HepG2 (cell line): Measurements from ENCODE around the gene ZNF584. TPM values are rescaled to one million over a fixed set of nuclear protein-coding genes. Genes with fewer than 3 reads are reported as not detected.
A peak's percentile ranks its signal among the peaks of the same experiment; 100 is the strongest.

ENCODE experiments used
- ARID3A ChIP-seq: IDR thresholded peaks from 2 replicates; pipeline ENCODE4 v1.6.1; 2012; ENCODE audit warnings: low read depth, low read length, improper control_type of control experiment
- ARID5B ChIP-seq: IDR thresholded peaks from 2 replicates; pipeline ENCODE4 v1.4.0; 2020; ENCODE audit warnings: mild to moderate bottlenecking, missing genetic modification reagents
- BRD4 ChIP-seq: sonication (generic); formaldehyde crosslinking; IDR thresholded peaks from 2 replicates; pipeline ENCODE4 v1.4.0; 2020; ENCODE audit warnings: missing genetic modification reagents
- GABPA ChIP-seq, 2 experiments: IDR thresholded peaks; 2 replicates each; pipeline ENCODE4 v1.6.1; 2011 to 2016; ENCODE audit warnings: low read depth in 2 of 2, low read length in 1 of 2, missing biosample characterization in 1 of 2, missing genetic modification characterization in 1 of 2
- JUN ChIP-seq: sonication (generic); formaldehyde crosslinking; IDR thresholded peaks from 2 replicates; pipeline ENCODE4 v1.4.0; 2020; ENCODE audit warnings: mild to moderate bottlenecking, missing genetic modification reagents
- KAT7 ChIP-seq: IDR thresholded peaks from 2 replicates; pipeline ENCODE4 v1.6.1; 2018; ENCODE audit warnings: borderline replicate concordance, missing compliant biosample characterization
- MAZ ChIP-seq, 2 experiments: sonication (generic) in 1 of 2; formaldehyde crosslinking in 1 of 2; IDR thresholded peaks; 2 replicates each; pipeline versions ENCODE4 v1.5.0 to v1.6.1; 2012 to 2020; ENCODE audit warnings: low read depth in 2 of 2, mild to moderate bottlenecking in 2 of 2, borderline replicate concordance in 1 of 2, improper control_type of control experiment in 1 of 2, low read length in 1 of 2, missing genetic modification reagents in 1 of 2, moderate library complexity in 1 of 2
- PHF21A ChIP-seq: sonication (generic); formaldehyde crosslinking; IDR thresholded peaks from 2 replicates; pipeline ENCODE4 v1.5.0; 2020; ENCODE audit warnings: mild to moderate bottlenecking, missing genetic modification reagents
- ZNF17 ChIP-seq: sonication (generic); formaldehyde crosslinking; IDR thresholded peaks from 2 replicates; pipeline ENCODE4 v1.5.0; 2020; ENCODE audit warnings: mild to moderate bottlenecking, missing genetic modification reagents
- ZNF263 ChIP-seq: sonication (generic); formaldehyde crosslinking; IDR thresholded peaks from 2 replicates; pipeline ENCODE4 v1.4.0; 2020; ENCODE audit warnings: missing genetic modification reagents
- ZNF333 ChIP-seq: sonication (generic); formaldehyde crosslinking; IDR thresholded peaks from 2 replicates; pipeline ENCODE4 v1.4.0; 2020; ENCODE audit warnings: mild to moderate bottlenecking, missing genetic modification reagents, borderline replicate concordance
- ZNF383 ChIP-seq: sonication (generic); formaldehyde crosslinking; IDR thresholded peaks from 2 replicates; pipeline ENCODE4 v1.4.0; 2020; ENCODE audit warnings: missing genetic modification reagents, mild to moderate bottlenecking, borderline replicate concordance
- ZNF432 ChIP-seq: sonication (generic); formaldehyde crosslinking; IDR thresholded peaks from 2 replicates; pipeline ENCODE4 v1.5.0; 2020; ENCODE audit warnings: missing genetic modification reagents, mild to moderate bottlenecking, borderline replicate concordance
- ZNF512B ChIP-seq: sonication (generic); formaldehyde crosslinking; IDR thresholded peaks from 2 replicates; pipeline ENCODE4 v1.5.1; 2020; ENCODE audit warnings: missing genetic modification reagents, mild to moderate bottlenecking, borderline replicate concordance
- ZNF564 ChIP-seq: sonication (generic); formaldehyde crosslinking; IDR thresholded peaks from 2 replicates; pipeline ENCODE4 v1.8.1; 2023; ENCODE audit warnings: mild to moderate bottlenecking, missing genetic modification reagents
- ZNF772 ChIP-seq: sonication (generic); formaldehyde crosslinking; IDR thresholded peaks from 2 replicates; pipeline ENCODE4 v1.5.0; 2020; ENCODE audit warnings: mild to moderate bottlenecking, missing genetic modification reagents
- ZNF788 ChIP-seq: sonication (generic); formaldehyde crosslinking; IDR thresholded peaks from 2 replicates; pipeline ENCODE4 v1.5.0; 2020; ENCODE audit warnings: mild to moderate bottlenecking, missing genetic modification reagents, borderline replicate concordance
- polyA plus RNA-seq, 8 experiments: library from polyadenylated mRNA; depleted of rRNA in 3 of 8; stranded (reverse) in 7 of 8; unstranded in 1 of 8; fragments of >200 nt; fragmentation: Illumina TruSeq in 4 of 8; extraction: Trizol in 4 of 8; gene quantifications; 2 replicates each; pipeline versions ENCODE4 v1.2.1 to v1.2.3, GENCODE V29; 2011 to 2016; ENCODE audit warnings: low read depth in 4 of 8, missing spikeins in 1 of 8, mixed read lengths in 1 of 8; ENCODE audit not compliant: insufficient read depth in 1 of 8
- total RNA-seq, 5 experiments: library from RNA; depleted of rRNA; stranded (reverse); fragments of >200 nt; fragmentation: Illumina TruSeq; extraction: Trizol; gene quantifications; 2 replicates each; pipeline ENCODE4 v1.2.3, GENCODE V29; 2016; ENCODE audit warnings: low read depth in 1 of 5

ZNF584 gene
- total and polyA plus RNA-seq, 2 of the 13 experiments (the other 11 are each of a cell fraction or from before 2014, with no cell fraction given): 2.4 to 7.0 TPM

- TF ChIP-seq ZNF383: no peak
- no peak for TF ChIP-seq ZNF512B
- TF ChIP-seq ZNF17 (CRISPR knock-in tag): no peak
- TF ChIP-seq ZNF263: peak; percentile 20; the same call in 1 of the 2 replicates
- peak; percentile 73 for TF ChIP-seq ARID5B (CRISPR knock-in tag)
- TF ChIP-seq KAT7: peak; percentile 97; the same call in 1 of the 2 replicates
- peak; percentile 74 for TF ChIP-seq ZNF772 (CRISPR knock-in tag)
- TF ChIP-seq MAZ (IDR thresholded peaks at IDR 0.05; ENCODE audit: borderline replicate concordance, low read depth, low read length): peak; percentile 91
- TF ChIP-seq MAZ (CRISPR knock-in tag; IDR thresholded peaks at IDR 0.05; ENCODE audit: low read depth): peak; percentile 89; the same call in 1 of the 2 replicates
- TF ChIP-seq ZNF333: peak; percentile 90
- TF ChIP-seq ARID3A: 0 out of 2 replicates have a peak, but pooled peaks have one; percentile 36
- TF ChIP-seq GABPA (IDR thresholded peaks at IDR 0.05; ENCODE audit: low read depth, low read length): peak; percentile 98
- peak; percentile 92 for TF ChIP-seq GABPA (CRISPR knock-in tag; IDR thresholded peaks at IDR 0.05; ENCODE audit: low read depth)
- TF ChIP-seq ZNF564 (CRISPR knock-in tag): peak; percentile 89; the same call in 1 of the 2 replicates
- peak; percentile 85 for TF ChIP-seq PHF21A
- peak; percentile 90 for TF ChIP-seq ZNF788 (CRISPR knock-in tag)
- peak; percentile 76; the same call in 1 of the 2 replicates for TF ChIP-seq BRD4
- no peak for TF ChIP-seq JUN
- TF ChIP-seq ZNF432: 0 out of 2 replicates have a peak, but pooled peaks have one; percentile 21
These were observed 27.6 kb upstream of the ZNF584 start, which contains the start of gene ZNF837 (continued) for GRCh38 chr19:58380662-58381459.
